Stimulated activated CD8-positive, alpha-beta memory T cell treated with anti-CD3 and anti-CD28 coated beads, Interleukin-2, amount 100 ng/mL, for 1 hour (primary cell): ENCODE data around the gene RANBP3L.
"Not testable (repeated sequence)": the region's sequence is repeated elsewhere in the genome, so short reads cannot be mapped to it uniquely, and the experiment has no call there.

Experiments used
- DNase-seq, 2 donors: peaks; one replicate each; pipeline ENCODE4 v3.0.0-alpha.2; 2020; ENCODE audit warnings: low read depth in 2 of 2

Gene RANBP3L

GRCh38 chr5:36206913-36207312, 94.8 kb downstream of the RANBP3L start:
- DNase-seq, result no peak

DNA sequence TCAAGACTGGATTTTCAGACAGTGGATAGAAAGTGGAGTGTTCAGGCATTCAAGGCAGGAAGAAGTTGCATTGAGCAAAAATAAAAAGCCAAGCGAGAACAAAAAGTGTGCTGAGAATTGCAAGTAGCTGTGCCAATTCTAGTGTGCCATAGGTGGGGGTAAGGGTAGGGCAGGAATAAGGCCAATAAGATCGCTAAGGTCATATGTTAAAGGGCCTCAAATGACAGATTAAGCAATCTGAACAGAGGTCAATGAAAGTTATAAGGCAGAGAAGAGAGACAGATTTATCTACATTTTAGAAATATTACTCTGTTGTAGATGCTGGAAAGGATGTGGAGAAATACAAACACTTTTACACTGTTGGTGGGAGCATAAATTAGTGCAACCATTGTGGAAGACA, 96.4 kb downstream of the RANBP3L start:
- DNase-seq, result no peak

DNA sequence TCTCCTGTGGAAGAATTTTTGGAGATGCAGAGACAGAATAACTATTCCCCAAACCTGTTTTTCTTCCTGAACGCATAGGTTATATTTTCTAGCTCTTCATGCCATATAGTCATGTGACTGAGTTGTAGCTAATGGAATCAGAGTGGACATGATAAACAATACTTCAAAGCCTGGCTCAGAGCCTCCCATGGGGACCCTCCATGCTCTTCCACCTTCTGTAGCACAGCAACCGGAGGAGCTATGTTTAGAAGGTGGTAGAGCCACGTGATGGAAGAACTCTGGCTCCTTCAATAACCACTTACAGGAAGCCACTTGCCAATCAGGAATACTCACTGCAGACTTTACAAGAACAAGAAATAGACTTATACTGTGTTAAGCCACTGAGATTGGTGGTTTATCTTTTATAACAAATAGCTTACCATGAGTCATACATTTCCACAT, 99.2 kb downstream of the RANBP3L start:
- no peak for DNase-seq

DNA sequence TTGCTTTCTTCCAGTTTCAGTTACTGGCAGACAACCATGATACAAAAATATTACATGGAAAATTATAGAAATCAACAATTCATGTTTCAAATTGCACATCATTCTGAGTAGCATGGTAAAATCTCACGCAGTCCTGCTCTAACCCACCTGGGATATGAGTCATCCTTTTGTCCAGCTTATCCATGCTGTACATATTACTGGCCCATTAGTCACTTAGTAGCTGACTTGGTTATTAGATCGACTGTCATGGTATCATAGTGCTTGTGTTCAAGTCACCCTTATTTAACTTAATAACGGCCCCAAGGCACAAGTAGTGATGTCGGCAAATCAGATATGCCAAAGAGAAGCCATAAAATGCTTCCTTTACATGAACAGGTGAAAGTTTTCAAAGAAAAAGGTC, 101.2 kb downstream of the RANBP3L start:
- DNase-seq, result no peak

DNA sequence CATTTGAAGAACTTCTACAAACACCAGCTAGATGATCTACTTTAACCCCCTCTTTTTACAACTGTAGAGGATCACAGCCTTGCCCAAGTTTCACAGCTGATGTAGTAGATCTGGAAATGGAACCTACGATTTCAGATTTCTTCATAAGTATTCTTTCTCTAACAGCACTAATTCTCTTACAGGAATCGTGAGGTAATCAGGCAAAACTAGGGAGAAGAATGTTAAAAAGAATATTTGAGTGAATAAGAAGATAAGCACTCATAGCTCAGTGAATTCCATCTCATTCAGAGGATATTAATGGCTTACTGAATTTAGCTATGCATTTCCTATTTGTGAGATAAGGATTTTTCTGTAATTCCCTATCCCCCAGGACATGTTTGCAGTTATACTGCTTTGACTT, 102.1 kb downstream of the RANBP3L start:
- DNase-seq, result no peak

DNA sequence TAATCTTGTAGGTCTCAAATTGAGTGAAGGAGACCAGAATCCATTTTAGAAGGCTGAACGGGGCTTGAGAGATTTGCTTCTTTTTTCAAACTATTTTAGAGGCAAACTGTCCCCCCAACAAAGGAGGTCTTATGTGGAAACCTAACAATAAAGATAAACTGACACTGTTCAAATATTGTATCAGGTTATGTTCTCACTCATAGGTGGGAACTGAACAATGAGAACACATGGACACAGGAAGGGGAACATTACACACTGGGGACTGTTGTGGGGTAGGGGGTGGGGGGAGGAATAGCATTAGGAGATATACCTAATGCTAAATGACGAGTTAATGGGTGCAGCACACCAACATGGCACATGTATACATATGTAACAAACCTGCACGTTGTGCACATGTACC, 102.9 kb downstream of the RANBP3L start:
- not testable (repeated sequence) for DNase-seq
